COLO829 (cell line): Measurements from ENCODE around the gene MRPS24.
"Not testable (repeated sequence)": the region's sequence is repeated elsewhere in the genome, so short reads cannot be mapped to it uniquely, and the experiment has no call there.

Experiments used
- DNase-seq: peaks from one replicate; pipeline ENCODE4 v3.0.0; 2012; ENCODE audit warnings: low spot score

MRPS24 gene

DNA sequence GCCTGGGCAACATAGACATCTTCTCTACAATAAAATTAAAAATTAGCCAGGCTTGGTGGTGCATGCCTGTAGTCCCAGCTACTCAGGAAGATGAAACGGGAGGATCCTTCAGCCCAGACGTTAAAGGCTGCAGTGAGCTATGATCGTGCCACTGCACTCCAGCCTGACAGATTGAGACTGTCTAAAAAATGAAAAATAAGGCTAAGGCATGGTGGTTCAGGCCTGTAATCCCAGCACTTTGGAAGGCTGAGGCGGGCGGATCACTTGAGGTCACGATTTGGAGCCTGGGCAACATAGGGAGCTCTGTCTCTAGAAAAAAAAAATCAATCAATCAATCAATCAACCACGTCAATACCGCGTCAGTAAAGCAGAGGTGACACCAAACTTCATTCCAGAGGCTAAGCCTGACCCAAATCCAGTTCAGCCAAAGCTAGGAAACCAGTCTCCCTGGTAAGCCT, 31.1 kb downstream of the MRPS24 start:
- no peak for DNase-seq

GRCh38 chr7:43834463-43835251, 34.7 kb downstream of the MRPS24 start:
- no peak for DNase-seq

DNA sequence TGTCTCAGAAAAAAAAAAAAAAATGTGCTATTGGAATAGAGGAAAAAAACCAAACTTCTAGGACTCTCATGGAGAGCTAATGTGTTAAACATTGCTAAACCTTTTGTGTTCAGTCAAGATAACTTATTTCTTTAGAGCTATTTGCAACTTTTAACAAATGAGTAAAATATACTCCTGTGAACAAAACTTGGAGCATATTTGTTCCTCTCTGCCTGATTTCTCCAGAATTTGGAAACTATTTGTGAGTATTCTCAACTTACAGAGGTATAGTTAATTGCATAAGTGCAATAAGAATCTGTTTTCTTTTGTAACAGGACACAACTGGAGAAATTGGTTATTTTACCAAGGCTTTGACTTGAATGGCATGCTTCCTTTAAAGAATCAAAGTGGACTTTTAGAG, 38.4 kb downstream of the MRPS24 start:
- DNase-seq = not testable (repeated sequence)

DNA sequence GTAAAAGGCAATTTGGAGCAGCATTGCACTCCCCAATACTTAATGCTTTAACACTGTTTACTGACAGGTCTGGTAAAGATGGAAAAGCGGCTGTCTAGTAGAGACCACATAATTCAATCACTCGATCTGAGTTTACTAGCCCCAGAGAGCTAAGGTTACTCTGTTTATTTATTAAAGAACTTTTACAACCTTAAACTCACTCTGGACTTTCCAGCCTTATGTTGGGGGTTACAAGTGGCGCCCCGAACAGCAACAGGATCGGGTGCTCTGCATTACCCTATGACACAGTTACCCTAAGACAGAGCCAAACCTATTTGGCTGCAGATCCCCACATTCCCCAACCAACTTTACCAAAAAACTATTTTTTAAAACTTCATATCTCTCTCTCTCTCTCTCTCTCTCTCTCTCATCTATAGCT, 43.9 kb downstream of the MRPS24 start:
- DNase-seq = no peak

GRCh38 chr7:43824963-43825362, 44.4 kb downstream of the MRPS24 start:
- no peak for DNase-seq

GRCh38 chr7:43824513-43824912, 44.8 kb downstream of the MRPS24 start:
- not testable (repeated sequence) for DNase-seq

DNA sequence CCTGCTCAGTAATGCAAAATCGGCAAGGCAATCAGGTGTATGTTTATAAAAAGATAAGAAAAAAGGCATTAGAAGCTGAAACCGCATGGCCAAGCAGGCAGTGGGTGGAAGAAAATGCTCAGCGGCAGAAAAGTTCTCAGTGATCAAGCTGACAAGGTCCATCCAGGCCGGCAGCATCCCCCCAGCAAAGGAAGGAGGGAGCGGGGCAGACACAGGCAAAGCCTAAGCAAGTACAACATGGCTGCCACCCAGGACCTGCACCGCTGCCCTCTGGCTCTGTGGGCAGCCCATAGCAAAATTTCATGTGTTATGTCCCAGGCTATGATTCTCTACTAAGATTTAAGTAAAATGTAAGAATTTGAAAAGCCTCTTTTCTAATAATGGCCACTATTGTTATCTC, 45.4 kb downstream of the MRPS24 start:
- DNase-seq = no peak

- not testable (repeated sequence) for DNase-seq
These were observed 45.9 kb downstream of the MRPS24 start for GRCh38 chr7:43823425-43823824.
